GM21360 (cell line): ENCODE results near the gene CHST15.
"Not testable (repeated sequence)": the region's sequence is repeated elsewhere in the genome, so short reads cannot be mapped to it uniquely, and the experiment has no call there.

ENCODE experiments used
- ATAC-seq: cut with Tn5 transposase; IDR thresholded peaks from one replicate; pipeline ENCODE4 v1.9.1; 2021; ENCODE audit warnings: mild to moderate bottlenecking, moderate library complexity; ENCODE audit not compliant: unreplicated experiment

CHST15 gene

GRCh38 chr10:124099604-124100003, 6.2 kb upstream of the CHST15 start:
- ATAC-seq = no peak

GRCh38 chr10:124098575-124098974, 5.2 kb upstream of the CHST15 start:
- no peak for ATAC-seq

- no peak for ATAC-seq
These were observed 4.5 kb upstream of the CHST15 start for GRCh38 chr10:124097883-124098282.

- ATAC-seq = no peak
These were observed 3.1 kb upstream of the CHST15 start for GRCh38 chr10:124096494-124096893.

GRCh38 chr10:124095801-124096200, 2.4 kb upstream of the CHST15 start:
- not testable (repeated sequence) for ATAC-seq

- no peak for ATAC-seq
These were observed 1.7 kb upstream of the CHST15 start for GRCh38 chr10:124095096-124095495.

- no peak for ATAC-seq
These were observed 1.0 kb upstream of the CHST15 start for GRCh38 chr10:124094419-124094785.

- ATAC-seq = not testable (repeated sequence)
These were observed 498 bp upstream of the CHST15 start for GRCh38 chr10:124093774-124094418.

- no peak for ATAC-seq
These were observed 1.0 kb downstream of the CHST15 start for GRCh38 chr10:124092250-124092859.

GRCh38 chr10:124091646-124092249, 1.6 kb downstream of the CHST15 start:
- no peak for ATAC-seq

GRCh38 chr10:124090601-124091209, 2.7 kb downstream of the CHST15 start:
- no peak for ATAC-seq

GRCh38 chr10:124089859-124090258, 3.5 kb downstream of the CHST15 start:
- no peak for ATAC-seq

GRCh38 chr10:124088915-124089314, 4.5 kb downstream of the CHST15 start:
- no peak for ATAC-seq

GRCh38 chr10:124087672-124088634, 5.4 kb downstream of the CHST15 start:
- no peak for ATAC-seq

GRCh38 chr10:124086787-124087671, 6.4 kb downstream of the CHST15 start:
- ATAC-seq = no peak

- no peak for ATAC-seq
These were observed 7.2 kb downstream of the CHST15 start for GRCh38 chr10:124086097-124086710.

GRCh38 chr10:124085680-124086079, 7.7 kb downstream of the CHST15 start:
- no peak for ATAC-seq

GRCh38 chr10:124084708-124085107, 8.7 kb downstream of the CHST15 start:
- no peak for ATAC-seq

GRCh38 chr10:124083740-124084397, 9.5 kb downstream of the CHST15 start:
- ATAC-seq = no peak
